HG03469 (cell line): ENCODE results near the gene FLNC.

Experiments
- ATAC-seq: cut with Tn5 transposase; IDR thresholded peaks from one replicate; pipeline ENCODE4 v1.9.1; 2021; ENCODE audit warnings: mild to moderate bottlenecking, moderate library complexity, moderate number of reproducible peaks; ENCODE audit not compliant: unreplicated experiment

The FLNC gene

GRCh38 chr7:128800567-128800966 lies 29.6 kb upstream of the FLNC start:
- no peak for ATAC-seq

DNA sequence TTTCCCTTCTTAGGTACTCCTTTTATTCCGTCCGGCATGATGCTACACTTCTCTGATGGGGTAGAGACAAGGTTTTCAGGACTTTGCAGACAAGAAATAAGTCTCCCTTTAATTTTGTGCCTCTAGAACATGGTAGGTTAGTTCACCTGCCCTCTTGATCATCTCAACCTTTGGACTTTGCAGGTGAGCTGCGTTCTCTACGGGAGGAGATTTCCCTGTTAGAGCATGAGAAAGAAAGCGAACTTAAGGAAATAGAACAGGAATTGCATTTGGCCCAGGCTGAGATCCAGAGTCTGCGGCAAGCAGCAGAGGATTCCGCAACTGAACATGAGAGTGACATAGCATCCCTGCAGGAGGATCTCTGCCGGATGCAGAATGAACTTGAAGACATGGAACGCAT lies 29.2 kb upstream of the FLNC start:
- no peak for ATAC-seq

- no peak for ATAC-seq
These were observed 28.4 kb upstream of the FLNC start for GRCh38 chr7:128801667-128802418.

GRCh38 chr7:128804484-128804883 lies 25.7 kb upstream of the FLNC start:
- no peak for ATAC-seq

DNA sequence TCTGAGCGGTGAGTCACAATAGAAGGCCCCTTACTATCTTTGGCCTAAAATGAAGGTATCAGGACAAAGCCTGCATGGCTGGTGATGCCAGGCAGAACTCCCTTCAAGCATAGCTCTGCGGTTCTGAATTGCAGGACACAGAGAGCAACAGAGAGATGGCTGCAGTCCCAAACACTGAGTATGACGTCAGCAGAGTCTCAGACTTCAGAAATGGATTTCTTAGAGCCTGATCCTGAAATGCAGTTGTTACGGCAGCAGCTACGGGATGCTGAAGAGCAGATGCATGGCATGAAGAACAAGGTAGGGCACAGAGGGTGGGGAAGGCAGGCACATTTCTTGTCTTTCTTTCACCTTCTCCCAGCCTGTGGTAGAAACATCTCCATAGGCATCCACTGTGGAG lies 25.0 kb upstream of the FLNC start:
- no peak for ATAC-seq

- ATAC-seq = no peak
These were observed 23.0 kb upstream of the FLNC start for GRCh38 chr7:128807191-128807590.

DNA sequence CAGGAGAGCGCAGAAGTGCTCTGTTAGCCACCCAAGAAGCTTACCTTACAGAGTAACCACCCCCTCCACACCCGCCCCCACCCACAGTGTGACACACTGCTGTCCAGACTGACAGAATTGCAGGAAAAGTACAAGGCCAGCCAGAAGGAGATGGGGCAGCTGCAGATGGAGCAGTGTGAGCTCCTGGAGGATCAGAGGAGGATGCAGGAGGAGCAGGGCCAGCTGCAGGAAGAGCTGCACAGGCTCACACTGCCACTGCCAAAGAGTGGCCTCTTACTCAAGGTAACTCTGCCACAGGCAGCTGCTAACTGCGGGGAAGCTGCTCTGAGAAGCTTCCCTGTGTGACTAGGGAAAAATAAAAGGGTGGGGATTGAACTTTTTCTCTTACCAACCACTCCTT lies 20.8 kb upstream of the FLNC start:
- no peak for ATAC-seq

GRCh38 chr7:128810473-128810872 lies 19.7 kb upstream of the FLNC start:
- ATAC-seq = no peak

DNA sequence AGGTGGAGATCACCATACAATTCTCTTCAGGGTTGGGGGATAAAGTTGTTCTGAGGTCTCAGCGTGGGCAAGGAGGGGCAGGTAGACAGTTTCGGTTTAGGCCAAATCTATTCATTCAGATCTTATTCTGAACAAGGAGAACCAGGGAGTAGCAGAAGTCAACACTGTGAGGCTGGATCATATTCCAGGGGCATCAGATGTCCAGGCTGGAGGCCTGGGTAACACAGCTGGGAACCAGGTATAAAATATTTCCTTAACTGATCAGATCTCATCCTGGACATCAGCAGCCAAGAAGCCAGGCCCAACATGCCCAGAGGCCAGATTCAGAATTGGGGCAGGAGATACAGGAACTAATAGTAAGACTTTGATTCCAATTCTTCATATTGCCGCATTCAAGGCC lies 19.2 kb upstream of the FLNC start:
- ATAC-seq = no peak

GRCh38 chr7:128811631-128812430 lies 18.4 kb upstream of the FLNC start:
- no peak for ATAC-seq

GRCh38 chr7:128812514-128813168 lies 17.6 kb upstream of the FLNC start:
- ATAC-seq = no peak

GRCh38 chr7:128814499-128814898 lies 15.7 kb upstream of the FLNC start:
- ATAC-seq = no peak

GRCh38 chr7:128815289-128815942 lies 14.8 kb upstream of the FLNC start:
- ATAC-seq = no peak

DNA sequence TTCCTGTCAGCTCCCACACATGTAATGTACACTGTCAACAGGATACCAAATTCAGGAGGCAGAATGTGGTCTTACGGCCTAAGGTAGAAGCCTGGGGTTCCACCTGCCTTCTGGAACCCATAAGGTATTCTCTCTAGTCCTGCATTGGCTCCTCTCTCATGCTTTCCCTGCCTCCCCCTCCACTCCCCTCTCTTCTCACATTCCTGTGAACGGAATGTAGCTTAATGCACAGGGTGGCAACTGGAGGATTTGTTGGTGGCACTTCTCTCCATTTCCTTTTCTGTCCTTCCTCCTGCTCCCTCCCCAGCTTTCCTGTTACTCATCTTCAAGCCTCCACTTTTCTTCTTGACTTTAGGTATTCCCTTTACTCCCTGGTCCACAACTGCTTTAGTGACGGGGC lies 11.5 kb upstream of the FLNC start:
- ATAC-seq = no peak

DNA sequence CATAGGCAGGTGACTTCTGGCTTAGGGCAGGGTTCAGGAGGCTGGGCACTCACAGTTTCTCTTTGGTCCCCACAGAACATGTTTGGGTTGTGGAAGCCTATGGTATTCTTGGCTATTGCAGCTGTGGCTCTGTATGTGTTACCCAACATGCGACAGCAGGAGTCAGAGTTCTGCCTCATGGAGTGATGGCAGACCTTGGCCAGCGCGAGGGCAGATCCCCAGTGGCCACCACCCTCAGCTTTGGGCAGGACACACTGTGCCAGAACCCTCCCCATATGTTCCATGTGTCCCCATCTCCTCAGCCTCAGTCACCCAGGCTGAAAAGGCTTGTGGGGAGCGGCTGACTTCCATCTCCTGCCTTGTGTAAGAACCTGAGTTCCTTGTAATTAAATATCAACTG lies 8.5 kb upstream of the FLNC start:
- ATAC-seq = no peak

DNA sequence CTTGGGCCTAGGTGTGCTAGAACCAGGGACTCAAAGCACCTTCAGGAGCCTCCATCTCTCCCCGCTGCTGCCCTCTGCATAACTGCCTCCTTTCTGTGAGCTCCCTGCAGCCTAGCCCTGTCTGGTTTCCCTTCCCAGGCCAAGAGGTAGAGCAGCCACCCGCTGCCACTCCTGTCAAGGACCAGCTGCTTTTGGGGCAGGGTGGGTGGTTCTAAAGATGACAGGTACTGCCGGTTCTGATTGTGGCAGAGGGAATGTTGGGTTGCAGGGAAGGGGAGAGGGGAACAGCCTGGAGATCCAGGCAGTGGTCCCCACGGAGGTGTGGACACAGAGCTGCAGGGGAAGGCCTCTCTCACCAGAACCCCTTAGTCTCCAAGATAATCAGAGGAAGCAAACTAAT lies 3.7 kb upstream of the FLNC start:
- no peak for ATAC-seq

GRCh38 chr7:128826916-128827247 lies 3.3 kb upstream of the FLNC start:
- no peak for ATAC-seq

- ATAC-seq = no peak
These were observed 2.8 kb upstream of the FLNC start for GRCh38 chr7:128827248-128827958.

DNA sequence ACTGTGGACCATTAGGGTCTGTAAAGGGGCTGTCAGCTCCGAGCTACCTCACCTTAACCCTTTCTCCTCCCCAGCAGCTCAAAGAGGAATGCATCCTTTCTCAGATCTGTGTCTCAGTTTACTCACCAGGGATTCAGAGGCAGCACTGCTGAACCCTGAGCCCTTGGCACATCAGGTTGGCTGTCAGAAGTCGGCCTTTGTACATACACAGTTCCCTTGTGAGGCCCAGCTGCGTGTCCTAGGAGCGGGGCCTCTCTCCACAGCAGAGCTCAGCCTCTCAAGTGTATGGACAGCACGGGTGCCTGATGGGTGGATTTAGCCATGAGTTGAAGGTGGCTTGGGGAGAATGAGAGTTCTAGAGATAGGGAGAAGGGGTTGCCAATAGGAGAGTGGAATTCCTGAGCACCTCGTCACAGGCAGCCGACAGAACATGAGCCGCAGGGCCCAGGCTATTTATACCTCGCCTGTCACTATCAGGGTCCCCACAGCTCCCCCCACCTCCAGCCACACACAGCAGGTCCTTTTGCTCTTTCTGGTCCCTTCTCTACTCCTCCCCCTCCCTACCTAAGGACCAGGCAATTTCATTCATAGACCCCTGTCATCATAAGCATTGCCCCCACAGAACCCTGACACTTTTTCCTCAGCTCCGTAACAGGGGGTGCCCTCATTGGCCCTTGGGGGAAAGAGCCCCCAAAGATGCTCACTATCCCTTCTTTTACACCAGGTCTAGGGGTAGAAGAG lies 2.1 kb upstream of the FLNC start:
- ATAC-seq = no peak
